GM12878 (cell line): ENCODE measurements around the gene RAP1B. TPM values are rescaled to one million over a fixed set of nuclear protein-coding genes. Genes with fewer than 3 reads are reported as not detected.

Experiments used
- BACH1 ChIP-seq: fragments of 450-650 bp; IDR thresholded peaks from 2 replicates; pipeline ENCODE4 v1.6.1; 2017; ENCODE audit warnings: mild to moderate bottlenecking, borderline replicate concordance
- CHD1 ChIP-seq: IDR thresholded peaks from 2 replicates; pipeline ENCODE4 v1.6.1; 2012; ENCODE audit warnings: low read depth, low read length, improper control_type of control experiment
- CHD2 ChIP-seq: IDR thresholded peaks from 2 replicates; pipeline ENCODE4 v1.6.1; 2011; ENCODE audit warnings: low read depth, low read length, improper control_type of control experiment, borderline replicate concordance
- EGR1 ChIP-seq, 2 experiments: IDR thresholded peaks; 1 replicate in 1 of 2; 2 replicates in 1 of 2; pipeline ENCODE4 v1.6.1; 2011 to 2012; ENCODE audit warnings: low read depth in 2 of 2, low read length in 2 of 2, borderline replicate concordance in 1 of 2, mild to moderate bottlenecking in 1 of 2, moderate library complexity in 1 of 2
- FOS ChIP-seq: IDR thresholded peaks from 3 replicates; pipeline ENCODE4 v1.6.1; 2011; ENCODE audit warnings: borderline replicate concordance; ENCODE audit not compliant: insufficient read length; ENCODE audit errors: extremely low read depth
- HCFC1 ChIP-seq: fragments of 150-350 bp; IDR thresholded peaks from 2 replicates; pipeline ENCODE4 v1.6.1; 2014; ENCODE audit warnings: low read length
- NFYA ChIP-seq: IDR thresholded peaks from 2 replicates; pipeline ENCODE4 v1.6.1; 2011; ENCODE audit warnings: low read depth, mild to moderate bottlenecking, low read length, improper control_type of control experiment, borderline replicate concordance
- NFYB ChIP-seq: IDR thresholded peaks from 2 replicates; pipeline ENCODE4 v1.6.1; 2011; ENCODE audit warnings: low read depth, mild to moderate bottlenecking, low read length, improper control_type of control experiment, moderate library complexity; ENCODE audit not compliant: insufficient read depth
- NR2C1 ChIP-seq: fragments of 450-650 bp; IDR thresholded peaks from 2 replicates; pipeline ENCODE4 v1.6.1; 2017; ENCODE audit warnings: antibody characterized with exemption, mild to moderate bottlenecking, moderate library complexity
- PAX8 ChIP-seq: fragments of 450-650 bp; IDR thresholded peaks from 2 replicates; pipeline ENCODE4 v1.6.1; 2017; ENCODE audit warnings: mild to moderate bottlenecking, moderate library complexity
- RFX5 ChIP-seq: IDR thresholded peaks from 2 replicates; pipeline ENCODE4 v1.6.1; 2011; ENCODE audit warnings: low read depth, low read length, improper control_type of control experiment
- RUNX3 ChIP-seq: IDR thresholded peaks from 2 replicates; pipeline ENCODE4 v1.6.1; 2012; ENCODE audit warnings: low read length, inconsistent platforms
- SREBF1 ChIP-seq: IDR thresholded peaks from 2 replicates; pipeline ENCODE4 v1.6.1; 2012; ENCODE audit warnings: mild to moderate bottlenecking, low read length
- ZSCAN29 ChIP-seq: fragments of 450-650 bp; IDR thresholded peaks from 2 replicates; pipeline ENCODE4 v1.6.1; 2017; ENCODE audit warnings: mild to moderate bottlenecking, moderate library complexity
- polyA plus RNA-seq, 11 experiments: library from polyadenylated mRNA; depleted of rRNA in 4 of 11; unstranded in 6 of 11; stranded (reverse) in 5 of 11; fragments of >200 nt; fragmentation: Nextera tagmentation in 4 of 11; fragmentation: Illumina TruSeq in 1 of 11; extraction: Ambion mirVana in 4 of 11; extraction: Trizol in 1 of 11; gene quantifications; 1 replicate in 1 of 11; 2 replicates in 10 of 11; pipeline versions ENCODE4 v1.2.1 to v1.2.3, GENCODE V29; 2011 to 2016; ENCODE audit warnings: inconsistent platforms in 2 of 11, missing spikeins in 2 of 11, low read depth in 1 of 11
- total RNA-seq, 4 experiments: library from RNA; depleted of rRNA in 3 of 4; stranded (reverse); fragments of >200 nt in 3 of 4; fragmentation: Illumina TruSeq in 1 of 4; extraction: Trizol in 1 of 4; gene quantifications; 2 replicates each; pipeline versions ENCODE4 v1.2.1 to v1.2.3, GENCODE V29; 2013 to 2021
- TF ChIP-seq, protein P1 (sequence below): fragments of 450-650 bp; IDR thresholded peaks from 2 replicates; pipeline ENCODE4 v1.6.1; 2016; ENCODE audit warnings: mild to moderate bottlenecking
- TF ChIP-seq, protein P2 (sequence below): fragments of 450-650 bp; formaldehyde crosslinking; IDR thresholded peaks from 2 replicates; pipeline ENCODE4 v1.5.0; 2022; ENCODE audit warnings: mild to moderate bottlenecking, missing genetic modification characterization
- TF ChIP-seq, protein P3 (sequence below): fragments of 450-650 bp; IDR thresholded peaks from 2 replicates; pipeline ENCODE4 v1.6.1; 2017; ENCODE audit warnings: mild to moderate bottlenecking, moderate library complexity
- TF ChIP-seq, protein P4 (sequence below): fragments of 450-650 bp; IDR thresholded peaks from 2 replicates; pipeline ENCODE4 v1.6.1; 2014; ENCODE audit warnings: mild to moderate bottlenecking

The RAP1B gene
- total and polyA plus RNA-seq, 10 of the 15 experiments (the other 5 are each of a cell fraction or from before 2014, with no cell fraction given): 88.9 to 219 (median 127) TPM

DNA sequence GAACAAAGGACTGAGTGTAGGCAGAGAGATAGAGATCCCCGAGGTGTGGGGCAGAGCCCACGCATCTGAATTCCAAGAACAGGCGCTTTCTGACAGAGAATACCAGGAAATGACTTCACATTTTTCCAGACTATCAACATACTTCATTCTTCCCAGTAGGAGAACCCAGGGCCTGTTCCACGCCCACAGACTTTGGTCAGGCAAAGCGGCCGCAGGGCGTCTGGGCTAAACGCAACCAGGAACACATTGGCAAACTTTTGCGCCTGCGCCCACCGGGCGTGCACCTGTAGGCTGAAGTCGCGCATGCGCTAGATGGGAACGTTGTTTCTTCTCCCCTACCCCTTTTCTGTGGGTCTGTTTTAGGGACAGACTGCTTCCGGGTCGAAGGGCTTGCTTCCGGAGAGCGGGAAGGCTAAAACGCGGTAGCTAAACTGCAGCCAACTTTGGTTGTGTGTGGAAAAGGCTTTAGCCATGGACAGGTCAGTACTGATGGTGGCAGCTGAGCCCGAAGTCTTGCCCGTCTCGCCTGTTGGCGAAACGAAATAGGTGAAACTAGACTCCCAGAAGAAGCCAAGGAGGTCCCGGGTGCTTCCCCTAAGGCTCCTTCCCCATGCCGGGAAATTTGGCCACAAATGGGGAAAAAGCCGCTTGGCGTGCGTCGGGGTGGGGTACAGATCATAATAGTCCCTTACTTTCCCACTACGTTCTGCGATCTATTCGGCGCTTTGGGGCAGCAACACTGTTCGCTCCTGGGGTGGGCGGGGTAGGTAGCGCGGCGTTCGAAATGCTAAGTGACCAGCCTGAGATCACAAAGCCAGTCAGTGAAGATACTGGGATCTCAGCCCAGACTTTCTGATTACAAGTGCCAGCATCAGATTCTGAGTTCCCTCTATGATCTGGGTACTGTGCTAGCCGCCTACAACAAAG, 76.2 kb downstream of the RAP1B start, which contains the start of gene NUP107 (continued):
- TF ChIP-seq, protein P1, sequence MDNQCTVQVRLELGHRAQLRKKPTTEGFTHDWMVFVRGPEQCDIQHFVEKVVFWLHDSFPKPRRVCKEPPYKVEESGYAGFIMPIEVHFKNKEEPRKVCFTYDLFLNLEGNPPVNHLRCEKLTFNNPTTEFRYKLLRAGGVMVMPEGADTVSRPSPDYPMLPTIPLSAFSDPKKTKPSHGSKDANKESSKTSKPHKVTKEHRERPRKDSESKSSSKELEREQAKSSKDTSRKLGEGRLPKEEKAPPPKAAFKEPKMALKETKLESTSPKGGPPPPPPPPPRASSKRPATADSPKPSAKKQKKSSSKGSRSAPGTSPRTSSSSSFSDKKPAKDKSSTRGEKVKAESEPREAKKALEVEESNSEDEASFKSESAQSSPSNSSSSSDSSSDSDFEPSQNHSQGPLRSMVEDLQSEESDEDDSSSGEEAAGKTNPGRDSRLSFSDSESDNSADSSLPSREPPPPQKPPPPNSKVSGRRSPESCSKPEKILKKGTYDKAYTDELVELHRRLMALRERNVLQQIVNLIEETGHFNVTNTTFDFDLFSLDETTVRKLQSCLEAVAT: 0 out of 2 replicates have a peak, but pooled peaks have one; percentile 53
- peak; percentile 49 to 91; a peak in 2 of 3 replicates for TF ChIP-seq EGR1 (IDR thresholded peaks at IDR 0.05; ENCODE audit: borderline replicate concordance in 1 of 2, low read depth in 2 of 2, low read length in 2 of 2)
- no peak for TF ChIP-seq CHD1
- no peak for TF ChIP-seq NFYB
- TF ChIP-seq BACH1: no peak
- TF ChIP-seq RFX5: no peak
- TF ChIP-seq RUNX3: peak; percentile 76
- no peak for TF ChIP-seq ZSCAN29
- no peak for TF ChIP-seq FOS
- TF ChIP-seq SREBF1: peak; percentile 97
- peak; percentile 100 for TF ChIP-seq NR2C1
- TF ChIP-seq, protein P2, sequence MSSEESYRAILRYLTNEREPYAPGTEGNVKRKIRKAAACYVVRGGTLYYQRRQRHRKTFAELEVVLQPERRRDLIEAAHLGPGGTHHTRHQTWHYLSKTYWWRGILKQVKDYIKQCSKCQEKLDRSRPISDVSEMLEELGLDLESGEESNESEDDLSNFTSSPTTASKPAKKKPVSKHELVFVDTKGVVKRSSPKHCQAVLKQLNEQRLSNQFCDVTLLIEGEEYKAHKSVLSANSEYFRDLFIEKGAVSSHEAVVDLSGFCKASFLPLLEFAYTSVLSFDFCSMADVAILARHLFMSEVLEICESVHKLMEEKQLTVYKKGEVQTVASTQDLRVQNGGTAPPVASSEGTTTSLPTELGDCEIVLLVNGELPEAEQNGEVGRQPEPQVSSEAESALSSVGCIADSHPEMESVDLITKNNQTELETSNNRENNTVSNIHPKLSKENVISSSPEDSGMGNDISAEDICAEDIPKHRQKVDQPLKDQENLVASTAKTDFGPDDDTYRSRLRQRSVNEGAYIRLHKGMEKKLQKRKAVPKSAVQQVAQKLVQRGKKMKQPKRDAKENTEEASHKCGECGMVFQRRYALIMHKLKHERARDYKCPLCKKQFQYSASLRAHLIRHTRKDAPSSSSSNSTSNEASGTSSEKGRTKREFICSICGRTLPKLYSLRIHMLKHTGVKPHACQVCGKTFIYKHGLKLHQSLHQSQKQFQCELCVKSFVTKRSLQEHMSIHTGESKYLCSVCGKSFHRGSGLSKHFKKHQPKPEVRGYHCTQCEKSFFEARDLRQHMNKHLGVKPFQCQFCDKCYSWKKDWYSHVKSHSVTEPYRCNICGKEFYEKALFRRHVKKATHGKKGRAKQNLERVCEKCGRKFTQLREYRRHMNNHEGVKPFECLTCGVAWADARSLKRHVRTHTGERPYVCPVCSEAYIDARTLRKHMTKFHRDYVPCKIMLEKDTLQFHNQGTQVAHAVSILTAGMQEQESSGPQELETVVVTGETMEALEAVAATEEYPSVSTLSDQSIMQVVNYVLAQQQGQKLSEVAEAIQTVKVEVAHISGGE (CRISPR knock-in tag): peak; percentile 97
- no peak for TF ChIP-seq PAX8
- TF ChIP-seq HCFC1: peak; percentile 98
- peak; percentile 90 for TF ChIP-seq CHD2
- TF ChIP-seq, protein P3, sequence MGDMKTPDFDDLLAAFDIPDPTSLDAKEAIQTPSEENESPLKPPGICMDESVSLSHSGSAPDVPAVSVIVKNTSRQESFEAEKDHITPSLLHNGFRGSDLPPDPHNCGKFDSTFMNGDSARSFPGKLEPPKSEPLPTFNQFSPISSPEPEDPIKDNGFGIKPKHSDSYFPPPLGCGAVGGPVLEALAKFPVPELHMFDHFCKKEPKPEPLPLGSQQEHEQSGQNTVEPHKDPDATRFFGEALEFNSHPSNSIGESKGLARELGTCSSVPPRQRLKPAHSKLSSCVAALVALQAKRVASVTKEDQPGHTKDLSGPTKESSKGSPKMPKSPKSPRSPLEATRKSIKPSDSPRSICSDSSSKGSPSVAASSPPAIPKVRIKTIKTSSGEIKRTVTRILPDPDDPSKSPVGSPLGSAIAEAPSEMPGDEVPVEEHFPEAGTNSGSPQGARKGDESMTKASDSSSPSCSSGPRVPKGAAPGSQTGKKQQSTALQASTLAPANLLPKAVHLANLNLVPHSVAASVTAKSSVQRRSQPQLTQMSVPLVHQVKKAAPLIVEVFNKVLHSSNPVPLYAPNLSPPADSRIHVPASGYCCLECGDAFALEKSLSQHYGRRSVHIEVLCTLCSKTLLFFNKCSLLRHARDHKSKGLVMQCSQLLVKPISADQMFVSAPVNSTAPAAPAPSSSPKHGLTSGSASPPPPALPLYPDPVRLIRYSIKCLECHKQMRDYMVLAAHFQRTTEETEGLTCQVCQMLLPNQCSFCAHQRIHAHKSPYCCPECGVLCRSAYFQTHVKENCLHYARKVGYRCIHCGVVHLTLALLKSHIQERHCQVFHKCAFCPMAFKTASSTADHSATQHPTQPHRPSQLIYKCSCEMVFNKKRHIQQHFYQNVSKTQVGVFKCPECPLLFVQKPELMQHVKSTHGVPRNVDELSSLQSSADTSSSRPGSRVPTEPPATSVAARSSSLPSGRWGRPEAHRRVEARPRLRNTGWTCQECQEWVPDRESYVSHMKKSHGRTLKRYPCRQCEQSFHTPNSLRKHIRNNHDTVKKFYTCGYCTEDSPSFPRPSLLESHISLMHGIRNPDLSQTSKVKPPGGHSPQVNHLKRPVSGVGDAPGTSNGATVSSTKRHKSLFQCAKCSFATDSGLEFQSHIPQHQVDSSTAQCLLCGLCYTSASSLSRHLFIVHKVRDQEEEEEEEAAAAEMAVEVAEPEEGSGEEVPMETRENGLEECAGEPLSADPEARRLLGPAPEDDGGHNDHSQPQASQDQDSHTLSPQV: no peak
- TF ChIP-seq, protein P4, sequence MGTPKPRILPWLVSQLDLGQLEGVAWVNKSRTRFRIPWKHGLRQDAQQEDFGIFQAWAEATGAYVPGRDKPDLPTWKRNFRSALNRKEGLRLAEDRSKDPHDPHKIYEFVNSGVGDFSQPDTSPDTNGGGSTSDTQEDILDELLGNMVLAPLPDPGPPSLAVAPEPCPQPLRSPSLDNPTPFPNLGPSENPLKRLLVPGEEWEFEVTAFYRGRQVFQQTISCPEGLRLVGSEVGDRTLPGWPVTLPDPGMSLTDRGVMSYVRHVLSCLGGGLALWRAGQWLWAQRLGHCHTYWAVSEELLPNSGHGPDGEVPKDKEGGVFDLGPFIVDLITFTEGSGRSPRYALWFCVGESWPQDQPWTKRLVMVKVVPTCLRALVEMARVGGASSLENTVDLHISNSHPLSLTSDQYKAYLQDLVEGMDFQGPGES: 0 out of 2 replicates have a peak, but pooled peaks have one; percentile 57
- TF ChIP-seq NFYA: no peak
